CD4-positive, alpha-beta T cell (primary cell): ENCODE data around the gene C6orf136. TPM values are rescaled to one million over a fixed set of nuclear protein-coding genes. Genes with fewer than 3 reads are reported as not detected.

Source experiments
- ATAC-seq: fragments of 200-7000 bp; cut with Tn5 transposase; one replicate; pipeline ENCODE4 v1.10.0; 2022; ENCODE audit warnings: mild to moderate bottlenecking; ENCODE audit not compliant: poor library complexity
- CTCF ChIA-PET: fragments of 350-600 bp; sonication (Branson Sonifier 250); formaldehyde crosslinking; loops from one replicate; lab custom pipeline; 2021; ENCODE audit warnings: antibody characterized with exemption, inconsistent platforms; lab: Charles Lee
- POLR2A ChIA-PET: fragments of 350-600 bp; sonication (Branson Sonifier 250); formaldehyde crosslinking; loops from one replicate; lab custom pipeline; 2021; ENCODE audit warnings: antibody characterized with exemption, inconsistent platforms; lab: Charles Lee
- DNase-seq, 14 experiments: peaks; one replicate each; pipeline ENCODE4 v3.0.0-alpha.2; 2013 to 2020; ENCODE audit warnings: mixed read lengths in 2 of 14
- H3K27ac ChIP-seq, 2 donors: one replicate each; pipeline versions ENCODE4 v1.5.1 to v1.7.0; 2013; ENCODE audit warnings: low read length in 2 of 2, low read depth in 1 of 2, mild to moderate bottlenecking in 1 of 2
- H3K27me3 ChIP-seq, 2 experiments: 1 replicate in 1 of 2; 2 replicates in 1 of 2; pipeline versions ENCODE4 v1.6.1 to v1.7.0; 2013; ENCODE audit warnings: low read length in 2 of 2, control low read depth in 1 of 2, mild to moderate bottlenecking in 1 of 2, moderate library complexity in 1 of 2; ENCODE audit not compliant: insufficient read depth in 2 of 2, control insufficient read depth in 1 of 2
- H3K36me3 ChIP-seq: one replicate; pipeline ENCODE4 v1.6.1; 2013; ENCODE audit warnings: low read length, control low read depth; ENCODE audit not compliant: insufficient read depth
- H3K4me1 ChIP-seq: one replicate; pipeline ENCODE4 v1.6.1; 2013; ENCODE audit warnings: low read length, control low read depth; ENCODE audit not compliant: insufficient read depth
- H3K4me3 ChIP-seq: one replicate; pipeline ENCODE4 v1.5.1; 2013; ENCODE audit warnings: mild to moderate bottlenecking, low read length, moderate library complexity
- H3K9me3 ChIP-seq, 2 experiments: 1 replicate in 1 of 2; 2 replicates in 1 of 2; pipeline versions ENCODE4 v1.6.1 to v1.7.0; 2013; ENCODE audit warnings: low read length in 2 of 2, mild to moderate bottlenecking in 2 of 2, control low read depth in 1 of 2, moderate library complexity in 1 of 2; ENCODE audit not compliant: control insufficient read depth in 1 of 2, insufficient read depth in 1 of 2
- H3K27ac Mint-ChIP-seq: one replicate; pipeline ENCODE4 v1.8.0; 2020; ENCODE audit warnings: mixed read lengths
- H3K27me3 Mint-ChIP-seq: one replicate; pipeline ENCODE4 v1.8.0; 2021; ENCODE audit warnings: mixed read lengths
- H3K36me3 Mint-ChIP-seq: one replicate; pipeline ENCODE4 v1.8.0; 2021; ENCODE audit warnings: low read depth, mixed read lengths
- H3K4me1 Mint-ChIP-seq: one replicate; pipeline ENCODE4 v1.8.0; 2021; ENCODE audit warnings: low read depth, mixed read lengths
- H3K4me3 Mint-ChIP-seq: one replicate; pipeline ENCODE4 v1.8.0; 2020; ENCODE audit warnings: mild to moderate bottlenecking, mixed read lengths
- H3K9me3 Mint-ChIP-seq: one replicate; pipeline ENCODE4 v1.8.0; 2020; ENCODE audit warnings: mixed read lengths
- CTCF ChIP-seq: fragments of 200-600 bp; IDR thresholded peaks from one replicate; pipeline ENCODE4 v1.8.0; 2022; ENCODE audit warnings: antibody characterized with exemption, mild to moderate bottlenecking
- intact Hi-C, 2 experiments: fragments of 100-400 bp; cut with DNase I in 1 of 2; cut with micrococcal nuclease in 1 of 2; formaldehyde crosslinking; loops; one replicate each; pipeline versions ENCODE4 v1.15.1 to v1.9.0; 2023 to 2025; cut with DNase I, micrococcal nuclease
- total RNA-seq, 174 experiments: library from RNA in 2 of 174; stranded (reverse) in 2 of 174; gene quantifications; one replicate each; pipeline ENCODE4 v1.2.3 and lab custom pipeline; 2021 to 2026

C6orf136 gene
- total RNA-seq, 2 experiments from 2014 or later: 20.3 to 21.7 TPM

GRCh38 chr6:30651143-30651542 is 4.2 kb downstream of the C6orf136 start:
- Histone ChIP-seq H3K9me3 (no peaks in the 10 kb centered on the region), H3K4me1 (peaks cover 21% of the 10 kb centered on the region), H3K4me3 (no peak overlapping the region), H3K27me3 (no peaks in the 10 kb centered on the region), H3K36me3 (peaks cover 53% of the 10 kb centered on the region), H3K27ac (no peak overlapping the region)
- intact Hi-C loops: no loop called here
- DNase-seq (no peak), ATAC-seq (no peak)
- ChIA-PET POLR2A (interaction anchor here (0.9 to 1.6 kb wide), 2 partner anchors 34 to 36 kb away, joined by 3 to 7 read pairs; partner anchors contain the start of genes MRPS18B and PPP1R10), CTCF (interaction anchor here (0.7 to 2.3 kb wide), 4 partner anchors 25 to 84 kb away, joined by 3 to 9 read pairs (median 4); no protein-coding TSS in a partner anchor)
- Mint-ChIP-seq H3K9me3 (no peaks in the 10 kb centered on the region), H3K27ac (peak overlapping the region; percentile 44), H3K36me3 (peaks cover 70% of the 10 kb centered on the region), H3K27me3 (no peaks in the 10 kb centered on the region), H3K4me3 (peak overlapping the region; percentile 67), H3K4me1 (peaks cover 15% of the 10 kb centered on the region)
- no peak for TF ChIP-seq CTCF

- no peak overlapping the region for H3K4me3 ChIP-seq
- no peak overlapping the region for H3K27ac ChIP-seq
- H3K27me3 ChIP-seq: no peaks in the 10 kb centered on the region
- no peaks in the 10 kb centered on the region for H3K4me1 ChIP-seq
- no peak for DNase-seq
- Mint-ChIP-seq H3K27ac (no peak overlapping the region), H3K9me3 (no peaks in the 10 kb centered on the region), H3K4me3 (no peak overlapping the region), H3K27me3 (no peaks in the 10 kb centered on the region), H3K36me3 (peaks cover 91% of the 10 kb centered on the region), H3K4me1 (no peaks in the 10 kb centered on the region)
- intact Hi-C loops: no loop called here
- POLR2A ChIA-PET: interaction anchor here (0.5 kb wide), 1 partner anchor 56 kb away, joined by 3 read pairs; no protein-coding TSS in a partner anchor
- peaks cover 84% of the 10 kb centered on the region for H3K36me3 ChIP-seq
- CTCF ChIA-PET: no interaction called here
- no peak for TF ChIP-seq CTCF
- ATAC-seq: no peak
- H3K9me3 ChIP-seq: no peaks in the 10 kb centered on the region
Measured at GRCh38 chr6:30654798-30655742, 8.1 kb downstream of the C6orf136 start.

- Histone ChIP-seq H3K36me3 (peaks cover 88% of the 10 kb centered on the region), H3K27me3 (no peaks in the 10 kb centered on the region), H3K4me1 (no peaks in the 10 kb centered on the region), H3K9me3 (no peaks in the 10 kb centered on the region), H3K27ac (no peak overlapping the region), H3K4me3 (no peak overlapping the region)
- ATAC-seq (no peak), DNase-seq (no peak)
- peaks cover 92% of the 10 kb centered on the region for H3K36me3 Mint-ChIP-seq
- TF ChIP-seq CTCF: no peak
- H3K4me1 Mint-ChIP-seq: no peaks in the 10 kb centered on the region
- POLR2A ChIA-PET: no interaction called here
- H3K27me3 Mint-ChIP-seq: no peaks in the 10 kb centered on the region
- CTCF ChIA-PET: no interaction called here
- no peak overlapping the region for H3K27ac Mint-ChIP-seq
- H3K4me3 Mint-ChIP-seq: no peak overlapping the region
- no peaks in the 10 kb centered on the region for H3K9me3 Mint-ChIP-seq
- intact Hi-C loops: no loop called here
Measured at GRCh38 chr6:30655743-30656094, 8.8 kb downstream of the C6orf136 start.
